DND-41 (cell line): ENCODE data around the gene PODXL.

Experiments
- ATAC-seq: fragments of 200-7000 bp; cut with Tn5 transposase; 3 replicates; pipeline ENCODE4 v1.9.1; 2021; ENCODE audit warnings: low read depth; ENCODE audit not compliant: insufficient read depth
- DNase-seq: peaks from one replicate; pipeline ENCODE4 v3.0.0-alpha.2; 2020
- H2AFZ ChIP-seq: 2 replicates; pipeline ENCODE4 v1.6.0; 2012; ENCODE audit warnings: low read depth, low read length
- H3K27ac ChIP-seq: 2 replicates; pipeline ENCODE4 v1.5.1; 2012; ENCODE audit warnings: low read length, inconsistent platforms
- H3K27me3 ChIP-seq: fragments of 200-600 bp; sonication (generic); 2 replicates; pipeline ENCODE4 v1.6.0; 2012; ENCODE audit warnings: low read length, mild to moderate bottlenecking, inconsistent platforms; ENCODE audit not compliant: insufficient read depth, poor library complexity
- H3K36me3 ChIP-seq: 2 replicates; pipeline ENCODE4 v1.5.1; 2012; ENCODE audit warnings: low read length, inconsistent platforms; ENCODE audit not compliant: insufficient read depth
- H3K4me1 ChIP-seq: 2 replicates; pipeline ENCODE4 v1.5.1; 2012; ENCODE audit warnings: mild to moderate bottlenecking, low read length; ENCODE audit not compliant: insufficient read depth
- H3K4me2 ChIP-seq: 2 replicates; pipeline ENCODE4 v1.6.0; 2012; ENCODE audit warnings: mild to moderate bottlenecking, moderate library complexity, low read length, inconsistent platforms; ENCODE audit not compliant: insufficient read depth
- H3K4me3 ChIP-seq, 2 experiments: fragments of 200-600 bp in 1 of 2; shearing (Covaris generic) in 1 of 2; 2 replicates each; pipeline ENCODE4 v1.5.1; 2012 to 2016; ENCODE audit warnings: inconsistent platforms in 2 of 2, low read length in 2 of 2, mild to moderate bottlenecking in 2 of 2, low read depth in 1 of 2, moderate library complexity in 1 of 2
- H3K79me2 ChIP-seq: 2 replicates; pipeline ENCODE4 v1.6.0; 2012; ENCODE audit warnings: low read length, inconsistent platforms; ENCODE audit not compliant: insufficient read depth
- H3K9ac ChIP-seq: 2 replicates; pipeline ENCODE4 v1.6.0; 2012; ENCODE audit warnings: low read depth, mild to moderate bottlenecking, inconsistent platforms, low read length, moderate library complexity
- H3K9me3 ChIP-seq: 2 replicates; pipeline ENCODE4 v1.5.1; 2012; ENCODE audit warnings: low read length, moderate library complexity, mild to moderate bottlenecking, inconsistent platforms; ENCODE audit not compliant: insufficient read depth, severe bottlenecking
- H4K20me1 ChIP-seq: 2 replicates; pipeline ENCODE4 v1.6.0; 2012; ENCODE audit warnings: low read length; ENCODE audit not compliant: insufficient read depth
- CTCF ChIP-seq: IDR thresholded peaks from 2 replicates; pipeline ENCODE4 v1.5.1; 2012; ENCODE audit warnings: borderline replicate concordance, low read length, moderate library complexity, mild to moderate bottlenecking; ENCODE audit not compliant: poor library complexity, severe bottlenecking; ENCODE audit errors: extremely low read depth
- EZH2 ChIP-seq: IDR thresholded peaks from 3 replicates; pipeline ENCODE4 v1.6.1; 2012; ENCODE audit warnings: borderline replicate concordance, low read depth, mild to moderate bottlenecking, moderate library complexity, low read length, inconsistent platforms; ENCODE audit not compliant: severe bottlenecking

The PODXL gene

GRCh38 chr7:131583430-131583829 lies 27.0 kb upstream of the PODXL start:
- TF ChIP-seq CTCF (no peak), EZH2 (no peak)
- Histone ChIP-seq H3K9me3 (no peaks in the 10 kb centered on the region), H3K9ac (no peak overlapping the region), H3K79me2 (no peaks in the 10 kb centered on the region), H3K27me3 (no peaks in the 10 kb centered on the region), H3K36me3 (no peaks in the 10 kb centered on the region), H3K27ac (no peak overlapping the region), H3K4me1 (no peaks in the 10 kb centered on the region), H2AFZ (no peak overlapping the region), H4K20me1 (no peaks in the 10 kb centered on the region), H3K4me3 (no peak overlapping the region), H3K4me2 (no peak overlapping the region)
- ATAC-seq: no peak
- DNase-seq: no peak

- H4K20me1 ChIP-seq: no peaks in the 10 kb centered on the region
- H3K79me2 ChIP-seq: no peaks in the 10 kb centered on the region
- no peaks in the 10 kb centered on the region for H3K9me3 ChIP-seq
- H3K4me3 ChIP-seq: no peak overlapping the region
- H3K4me2 ChIP-seq: no peak overlapping the region
- no peak overlapping the region for H3K27ac ChIP-seq
- peak; percentile 23 for TF ChIP-seq CTCF
- TF ChIP-seq EZH2: no peak
- no peaks in the 10 kb centered on the region for H3K4me1 ChIP-seq
- no peaks in the 10 kb centered on the region for H3K36me3 ChIP-seq
- no peak overlapping the region for H3K9ac ChIP-seq
- H2AFZ ChIP-seq: no peak overlapping the region
- no peak for ATAC-seq
- H3K27me3 ChIP-seq: no peaks in the 10 kb centered on the region
- DNase-seq: peak; percentile 8
These were observed 25.0 kb upstream of the PODXL start for GRCh38 chr7:131581241-131582051.

GRCh38 chr7:131578602-131579001 lies 22.2 kb upstream of the PODXL start:
- Histone ChIP-seq H3K79me2 (no peaks in the 10 kb centered on the region), H4K20me1 (no peaks in the 10 kb centered on the region), H3K36me3 (no peaks in the 10 kb centered on the region), H3K4me1 (no peaks in the 10 kb centered on the region), H3K9ac (no peak overlapping the region), H3K4me2 (no peak overlapping the region), H2AFZ (no peak overlapping the region), H3K4me3 (no peak overlapping the region), H3K27me3 (no peaks in the 10 kb centered on the region), H3K9me3 (no peaks in the 10 kb centered on the region), H3K27ac (no peak overlapping the region)
- DNase-seq: no peak
- TF ChIP-seq CTCF: no peak
- TF ChIP-seq EZH2: no peak
- ATAC-seq: no peak
